OCI-LY1 (cell line): Measurements from ENCODE around the gene OSGEPL1.
"Not testable (repeated sequence)": the region's sequence is repeated elsewhere in the genome, so short reads cannot be mapped to it uniquely, and the experiment has no call there.

Experiments
- H2AFZ ChIP-seq: fragments of 200-600 bp; sonication (generic), shearing (Covaris generic); 2 replicates; pipeline ENCODE4 v1.6.0; 2014; ENCODE audit warnings: antibody characterized with exemption, mild to moderate bottlenecking, low read length
- H3F3A ChIP-seq: fragments of 200-600 bp; sonication (generic), shearing (Covaris generic); 2 replicates; pipeline ENCODE4 v1.6.0; 2014; ENCODE audit warnings: mild to moderate bottlenecking, antibody characterized with exemption, low read length, moderate library complexity; ENCODE audit not compliant: insufficient read depth
- H3K27ac ChIP-seq: fragments of 200-600 bp; sonication (generic); 2 replicates; pipeline ENCODE4 v1.5.1; 2014; ENCODE audit warnings: low read length, mixed run types, mild to moderate bottlenecking, low read depth; ENCODE audit not compliant: poor library complexity, severe bottlenecking
- H3K27me3 ChIP-seq: fragments of 200-600 bp; sonication (generic); 2 replicates; pipeline ENCODE4 v1.6.0; 2014; ENCODE audit warnings: antibody characterized with exemption, mild to moderate bottlenecking, low read length, moderate library complexity; ENCODE audit not compliant: insufficient read depth
- H3K36me3 ChIP-seq: fragments of 200-600 bp; sonication (generic); 2 replicates; pipeline ENCODE4 v1.6.1; 2014; ENCODE audit warnings: mild to moderate bottlenecking, antibody characterized with exemption, low read length, moderate library complexity, mixed read lengths; ENCODE audit not compliant: insufficient read depth
- H3K4me1 ChIP-seq: fragments of 200-600 bp; sonication (generic); 2 replicates; pipeline ENCODE4 v1.5.1; 2014; ENCODE audit warnings: mild to moderate bottlenecking, low read length, moderate library complexity; ENCODE audit not compliant: insufficient read depth, severe bottlenecking
- H3K4me2 ChIP-seq: fragments of 200-600 bp; sonication (generic), shearing (Covaris generic); 2 replicates; pipeline ENCODE4 v1.6.1; 2014; ENCODE audit warnings: low read length
- H3K4me3 ChIP-seq: fragments of 200-600 bp; sonication (generic); 2 replicates; pipeline ENCODE4 v1.5.1; 2014; ENCODE audit warnings: low read length, low read depth, mild to moderate bottlenecking, mixed read lengths; ENCODE audit not compliant: poor library complexity, severe bottlenecking
- H3K79me2 ChIP-seq: fragments of 200-600 bp; shearing (Covaris generic); 2 replicates; pipeline ENCODE4 v1.6.1; 2016; ENCODE audit warnings: mixed run types, low read length, mixed read lengths; ENCODE audit not compliant: insufficient read depth
- H3K9ac ChIP-seq: fragments of 200-600 bp; sonication (generic), shearing (Covaris generic); 2 replicates; pipeline ENCODE4 v1.6.1; 2014; ENCODE audit warnings: mild to moderate bottlenecking, low read length, mixed read lengths
- H3K9me2 ChIP-seq: fragments of 200-600 bp; sonication (generic), shearing (Covaris generic); 2 replicates; pipeline ENCODE4 v1.6.1; 2014; ENCODE audit warnings: low read depth, mild to moderate bottlenecking, low read length, mixed read lengths
- H3K9me3 ChIP-seq: fragments of 200-600 bp; shearing (Covaris generic); 2 replicates; pipeline ENCODE4 v1.6.1; 2014; ENCODE audit warnings: low read length, mixed read lengths
- H4K20me1 ChIP-seq: fragments of 200-600 bp; sonication (generic), shearing (Covaris generic); 2 replicates; pipeline ENCODE4 v1.6.0; 2016; ENCODE audit warnings: mild to moderate bottlenecking, low read length; ENCODE audit not compliant: insufficient read depth
- EZH2 ChIP-seq: fragments of 200-600 bp; sonication (generic), shearing (Covaris generic); IDR thresholded peaks from 2 replicates; pipeline ENCODE4 v1.8.0; 2017; ENCODE audit warnings: borderline replicate concordance, mixed run types, mild to moderate bottlenecking, antibody characterized with exemption, low read length, moderate library complexity, mixed read lengths
- TF ChIP-seq, protein P1 (sequence below): fragments of 200-600 bp; sonication (generic), shearing (Covaris generic); IDR thresholded peaks from 2 replicates; pipeline ENCODE4 v1.5.1; 2017; ENCODE audit warnings: mild to moderate bottlenecking, antibody characterized with exemption, low read length, moderate library complexity, mixed read lengths

OSGEPL1 gene

DNA sequence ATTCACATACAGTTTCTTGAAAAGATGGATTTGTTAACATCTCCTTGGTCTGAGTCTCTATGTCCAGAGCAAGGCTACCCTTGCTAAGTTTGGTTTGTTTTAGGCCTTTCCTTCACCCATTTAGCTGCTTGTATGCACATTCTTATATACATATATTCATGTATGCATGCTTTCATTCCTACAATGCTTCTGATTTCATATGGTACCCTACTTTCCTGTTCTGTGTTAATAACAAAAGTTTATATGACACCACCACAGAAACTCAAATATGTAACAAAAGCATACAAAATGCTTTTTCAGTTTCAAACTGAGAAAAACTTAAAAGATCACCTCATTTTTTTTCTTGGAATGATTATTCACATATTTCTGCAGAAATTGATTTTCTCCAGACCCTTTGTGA, 39.4 kb downstream of the OSGEPL1 start:
- TF ChIP-seq, protein P1, sequence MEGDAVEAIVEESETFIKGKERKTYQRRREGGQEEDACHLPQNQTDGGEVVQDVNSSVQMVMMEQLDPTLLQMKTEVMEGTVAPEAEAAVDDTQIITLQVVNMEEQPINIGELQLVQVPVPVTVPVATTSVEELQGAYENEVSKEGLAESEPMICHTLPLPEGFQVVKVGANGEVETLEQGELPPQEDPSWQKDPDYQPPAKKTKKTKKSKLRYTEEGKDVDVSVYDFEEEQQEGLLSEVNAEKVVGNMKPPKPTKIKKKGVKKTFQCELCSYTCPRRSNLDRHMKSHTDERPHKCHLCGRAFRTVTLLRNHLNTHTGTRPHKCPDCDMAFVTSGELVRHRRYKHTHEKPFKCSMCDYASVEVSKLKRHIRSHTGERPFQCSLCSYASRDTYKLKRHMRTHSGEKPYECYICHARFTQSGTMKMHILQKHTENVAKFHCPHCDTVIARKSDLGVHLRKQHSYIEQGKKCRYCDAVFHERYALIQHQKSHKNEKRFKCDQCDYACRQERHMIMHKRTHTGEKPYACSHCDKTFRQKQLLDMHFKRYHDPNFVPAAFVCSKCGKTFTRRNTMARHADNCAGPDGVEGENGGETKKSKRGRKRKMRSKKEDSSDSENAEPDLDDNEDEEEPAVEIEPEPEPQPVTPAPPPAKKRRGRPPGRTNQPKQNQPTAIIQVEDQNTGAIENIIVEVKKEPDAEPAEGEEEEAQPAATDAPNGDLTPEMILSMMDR = no peak
- no peak for TF ChIP-seq EZH2
- H3K4me3 ChIP-seq = no peak overlapping the region
- no peaks in the 10 kb centered on the region for H3K4me1 ChIP-seq
- H3K9ac ChIP-seq = no peak overlapping the region
- H3K9me2 ChIP-seq = no peaks in the 10 kb centered on the region
- H2AFZ ChIP-seq = no peak overlapping the region
- H4K20me1 ChIP-seq = no peaks in the 10 kb centered on the region
- no peaks in the 10 kb centered on the region for H3K9me3 ChIP-seq
- H3K79me2 ChIP-seq = no peaks in the 10 kb centered on the region
- no peaks in the 10 kb centered on the region for H3K27me3 ChIP-seq
- no peaks in the 10 kb centered on the region for H3K36me3 ChIP-seq
- no peaks in the 10 kb centered on the region for H3F3A ChIP-seq
- no peak overlapping the region for H3K27ac ChIP-seq
- no peak overlapping the region for H3K4me2 ChIP-seq

DNA sequence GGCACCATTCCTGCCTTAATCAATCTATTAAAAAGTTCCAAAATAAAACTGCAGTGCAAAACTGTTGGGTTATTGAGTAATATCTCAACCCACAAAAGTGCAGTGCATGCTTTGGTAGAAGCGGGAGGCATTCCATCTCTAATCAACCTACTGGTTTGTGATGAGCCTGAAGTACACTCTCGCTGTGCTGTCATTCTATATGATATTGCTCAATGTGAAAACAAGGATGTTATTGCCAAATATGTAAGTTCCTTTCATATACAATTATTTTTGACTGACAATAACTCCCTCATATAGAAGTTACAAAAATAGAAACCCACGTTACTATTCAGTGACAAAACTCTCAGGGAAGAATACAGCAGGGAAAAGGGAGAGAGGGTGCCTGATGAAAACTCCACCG, 43.0 kb downstream of the OSGEPL1 start:
- Histone ChIP-seq H3K4me1 (no peaks in the 10 kb centered on the region), H4K20me1 (no peaks in the 10 kb centered on the region), H2AFZ (no peak overlapping the region), H3K79me2 (no peaks in the 10 kb centered on the region), H3K36me3 (no peaks in the 10 kb centered on the region), H3F3A (no peaks in the 10 kb centered on the region), H3K4me2 (no peak overlapping the region), H3K27ac (no peak overlapping the region), H3K9me3 (no peaks in the 10 kb centered on the region), H3K9me2 (no peaks in the 10 kb centered on the region), H3K4me3 (no peak overlapping the region), H3K27me3 (no peaks in the 10 kb centered on the region), H3K9ac (no peak overlapping the region)
- no peak for TF ChIP-seq EZH2
- TF ChIP-seq, protein P1 = no peak

DNA sequence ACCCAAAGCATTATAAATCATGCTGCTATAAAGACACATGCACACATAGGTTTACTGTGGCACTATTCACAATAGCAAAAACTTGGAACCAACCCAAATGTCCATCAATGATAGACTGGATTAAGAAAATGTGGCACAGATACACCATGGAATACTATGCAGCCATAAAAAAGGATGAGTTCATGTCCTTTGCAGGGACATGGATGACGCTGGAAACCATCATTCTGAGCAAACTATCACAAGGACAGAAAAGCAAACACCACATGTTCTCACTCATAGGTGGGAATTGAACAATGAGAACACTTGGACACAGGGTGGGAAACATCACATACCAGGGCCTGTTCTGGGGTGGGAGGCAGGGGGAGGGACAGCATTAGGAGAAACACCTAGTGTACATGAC, 45.0 kb downstream of the OSGEPL1 start:
- H3K9me3 ChIP-seq, H3K9me2 ChIP-seq: not testable (repeated sequence)

DNA sequence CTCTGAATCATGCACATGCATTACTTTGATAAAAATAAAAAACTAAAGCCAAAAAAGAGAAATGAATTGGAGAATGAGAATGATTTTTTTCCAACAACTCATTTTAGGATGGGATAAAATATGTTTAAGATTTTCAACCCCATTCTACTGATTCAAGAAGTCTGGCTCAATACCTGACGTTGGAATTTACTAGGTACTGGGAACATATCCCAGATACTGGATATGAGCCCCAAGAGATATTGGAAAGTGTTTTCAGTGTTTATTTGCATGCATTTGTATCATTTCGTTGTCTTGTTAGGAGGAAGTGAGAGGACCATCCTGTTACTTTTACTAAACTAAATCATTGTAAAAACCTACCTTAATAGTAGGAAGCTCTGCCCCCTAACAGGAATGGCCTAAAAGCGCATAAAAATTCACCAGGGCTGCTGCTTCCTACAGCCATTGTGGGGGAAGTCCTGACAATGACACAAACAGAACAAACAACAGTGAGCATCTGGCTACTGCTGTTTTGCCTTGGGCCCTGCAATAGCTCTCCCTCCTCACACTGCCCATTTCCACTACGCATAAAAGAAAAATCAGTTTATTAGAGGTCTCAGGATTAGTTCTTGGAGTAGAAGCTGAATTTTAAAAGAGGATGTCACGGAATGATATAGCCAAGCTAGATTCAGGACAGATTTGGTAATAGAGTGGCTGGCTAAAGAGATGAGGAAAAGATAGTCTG, 52.9 kb downstream of the OSGEPL1 start:
- Histone ChIP-seq H3K79me2 (no peaks in the 10 kb centered on the region), H3K4me1 (no peaks in the 10 kb centered on the region), H3K4me2 (no peak overlapping the region), H3K36me3 (no peaks in the 10 kb centered on the region; the same call in 1 of the 2 replicates), H3K9me2 (no peaks in the 10 kb centered on the region), H3K27ac (no peak overlapping the region), H3K27me3 (no peaks in the 10 kb centered on the region), H3K9ac (no peak overlapping the region), H3K9me3 (no peaks in the 10 kb centered on the region), H4K20me1 (no peaks in the 10 kb centered on the region), H2AFZ (no peak overlapping the region), H3K4me3 (no peak overlapping the region), H3F3A (no peaks in the 10 kb centered on the region)
- TF ChIP-seq EZH2 = no peak
- TF ChIP-seq, protein P1 = no peak

More for the DNA sequence above, 45.0 kb downstream of the OSGEPL1 start:
- H3K27ac ChIP-seq, H3K27me3 ChIP-seq, H3K36me3 ChIP-seq, H3K4me2 ChIP-seq, H2AFZ ChIP-seq, H3K9ac ChIP-seq, H3F3A ChIP-seq, H3K79me2 ChIP-seq, H3K4me1 ChIP-seq, H3K4me3 ChIP-seq, H4K20me1 ChIP-seq: not testable (repeated sequence)
